HG03060 (cell line): ENCODE measurements around the gene KRTAP16-1.
"Not testable (repeated sequence)": the region's sequence is repeated elsewhere in the genome, so short reads cannot be mapped to it uniquely, and the experiment has no call there.

Experiments
- ATAC-seq: cut with Tn5 transposase; IDR thresholded peaks from one replicate; pipeline ENCODE4 v1.9.1; 2021; ENCODE audit warnings: low read depth, moderate number of reproducible peaks; ENCODE audit not compliant: unreplicated experiment

Gene KRTAP16-1, protein sequence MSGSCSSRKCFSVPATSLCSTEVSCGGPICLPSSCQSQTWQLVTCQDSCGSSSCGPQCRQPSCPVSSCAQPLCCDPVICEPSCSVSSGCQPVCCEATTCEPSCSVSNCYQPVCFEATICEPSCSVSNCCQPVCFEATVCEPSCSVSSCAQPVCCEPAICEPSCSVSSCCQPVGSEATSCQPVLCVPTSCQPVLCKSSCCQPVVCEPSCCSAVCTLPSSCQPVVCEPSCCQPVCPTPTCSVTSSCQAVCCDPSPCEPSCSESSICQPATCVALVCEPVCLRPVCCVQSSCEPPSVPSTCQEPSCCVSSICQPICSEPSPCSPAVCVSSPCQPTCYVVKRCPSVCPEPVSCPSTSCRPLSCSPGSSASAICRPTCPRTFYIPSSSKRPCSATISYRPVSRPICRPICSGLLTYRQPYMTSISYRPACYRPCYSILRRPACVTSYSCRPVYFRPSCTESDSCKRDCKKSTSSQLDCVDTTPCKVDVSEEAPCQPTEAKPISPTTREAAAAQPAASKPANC

DNA sequence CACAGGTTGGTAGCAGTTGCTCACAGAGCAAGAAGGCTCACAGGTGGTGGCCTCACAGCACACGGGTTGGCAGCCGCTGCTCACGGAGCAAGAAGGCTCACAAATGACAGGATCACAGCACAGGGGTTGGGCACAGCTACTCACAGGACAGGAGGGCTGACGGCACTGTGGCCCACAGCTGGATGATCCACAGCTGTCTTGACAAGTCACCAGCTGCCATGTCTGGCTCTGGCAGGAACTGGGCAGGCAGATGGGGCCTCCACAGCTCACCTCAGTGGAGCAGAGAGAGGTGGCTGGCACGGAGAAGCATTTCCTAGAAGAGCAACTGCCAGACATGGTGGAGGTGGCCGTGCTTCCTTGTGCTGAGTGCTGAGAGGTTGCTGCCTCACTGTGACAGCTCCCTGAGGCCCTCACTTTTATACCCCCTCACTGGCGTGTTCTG is at the start of gene KRTAP16-1:
Gene KRTAP16-1, minus strand, starts transcription at position 392 of the 442 bp plus-strand sequence. Its CDS starts 56 bp downstream, at position 336.
- ATAC-seq, result no peak

DNA sequence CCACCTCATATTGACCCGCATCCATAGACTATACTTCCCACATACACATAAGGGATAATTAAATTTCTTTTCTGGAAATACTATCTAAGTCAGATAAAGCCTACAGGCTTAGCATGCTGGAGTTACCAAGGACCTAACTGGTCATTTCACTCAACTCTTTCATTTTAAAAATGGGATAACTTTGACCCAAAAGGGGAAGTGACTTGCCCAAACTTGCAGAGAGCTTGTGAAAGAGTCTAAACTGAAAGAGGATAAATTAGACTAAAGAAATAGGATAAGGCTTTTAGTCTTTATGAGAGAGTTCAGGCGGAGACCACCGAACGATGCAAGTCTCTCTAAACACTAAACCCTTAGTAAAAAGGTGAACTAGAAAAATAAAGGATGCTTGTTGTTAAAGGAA is 45.4 kb upstream of the KRTAP16-1 start:
- ATAC-seq, result no peak

DNA sequence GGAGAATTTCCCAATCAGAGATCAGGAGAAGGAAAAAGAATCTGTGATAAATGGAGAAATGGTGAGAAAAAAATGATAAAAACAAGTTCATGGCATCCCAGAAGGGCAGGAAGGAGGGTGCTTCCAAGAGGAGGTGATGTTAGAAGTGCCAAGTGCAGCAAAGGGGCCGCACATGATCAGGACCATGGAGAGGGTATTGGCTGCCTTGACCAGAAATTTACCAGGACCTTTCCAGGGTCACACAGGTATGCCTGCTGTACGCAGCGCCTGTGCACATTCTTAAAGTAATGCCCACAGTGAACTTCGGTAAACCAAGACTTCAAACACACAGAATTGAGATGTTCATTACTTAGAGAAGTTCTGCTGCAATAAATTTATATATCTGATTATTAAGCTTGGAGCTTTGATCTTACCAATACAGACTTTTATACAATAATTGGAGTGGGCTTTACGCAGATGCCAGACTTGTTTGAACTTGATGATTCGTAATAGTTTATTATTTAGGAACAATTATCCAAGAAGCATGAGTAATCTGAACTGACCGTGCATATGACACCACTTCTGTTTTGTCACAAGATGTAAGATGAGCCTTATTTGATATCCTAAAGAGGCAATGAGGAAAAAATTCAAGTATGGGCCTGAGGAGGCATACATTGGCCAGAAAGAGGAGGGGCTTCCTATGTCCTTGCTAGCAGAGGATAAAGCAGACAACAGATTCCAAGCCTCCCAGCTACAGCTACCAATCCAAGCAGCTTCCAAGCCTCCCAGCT is 43.7 kb upstream of the KRTAP16-1 start:
- no peak for ATAC-seq

DNA sequence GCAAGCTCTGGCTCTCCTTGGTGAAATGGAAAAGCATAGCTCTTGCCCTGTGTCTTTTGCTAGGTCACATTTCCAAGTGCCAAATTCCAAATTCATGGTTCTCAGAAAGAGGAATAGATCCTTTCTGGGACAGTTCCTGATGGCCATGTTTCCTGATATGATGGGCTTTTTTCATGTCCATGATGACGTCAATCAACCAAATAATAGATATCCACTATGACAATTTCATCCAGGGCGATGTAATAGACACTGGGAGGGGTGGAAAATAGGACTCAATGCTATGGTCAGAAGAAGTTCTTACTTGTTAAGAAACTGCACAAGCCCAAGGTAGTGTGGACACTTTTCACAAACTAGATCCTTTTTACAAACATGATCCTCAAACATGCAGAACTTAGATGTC is 42.1 kb upstream of the KRTAP16-1 start:
- no peak for ATAC-seq

DNA sequence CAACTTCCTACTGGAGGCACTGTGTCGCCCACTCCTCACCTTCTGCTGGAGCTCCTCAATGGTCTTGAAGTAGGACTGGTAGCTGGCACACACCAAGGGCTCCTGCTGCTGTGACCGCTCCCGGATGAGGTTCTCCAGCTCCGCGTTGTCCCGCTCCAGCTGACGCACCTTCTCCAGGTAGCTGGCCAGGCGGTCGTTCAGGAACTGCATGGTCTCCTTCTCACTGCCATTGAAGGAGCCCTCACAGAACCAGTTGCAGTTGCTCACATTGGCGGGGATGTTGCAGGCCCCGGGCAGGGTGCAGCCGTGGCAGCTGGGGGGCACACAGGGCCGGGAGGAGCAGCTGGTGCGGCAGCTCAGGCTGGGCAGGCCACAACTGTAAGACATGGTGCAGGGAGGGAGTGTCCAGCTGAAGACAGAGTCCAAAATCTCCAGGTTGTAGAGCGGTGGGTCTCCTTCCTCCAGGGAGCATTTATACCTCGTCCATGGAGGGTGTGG is 41.3 kb upstream of the KRTAP16-1 start, which contains the start of gene KRT33A:
Gene KRT33A, minus strand, starts transcription at position 448 of the 498 bp plus-strand sequence. Its CDS starts 61 bp downstream, at position 387.
- ATAC-seq, result not testable (repeated sequence)

DNA sequence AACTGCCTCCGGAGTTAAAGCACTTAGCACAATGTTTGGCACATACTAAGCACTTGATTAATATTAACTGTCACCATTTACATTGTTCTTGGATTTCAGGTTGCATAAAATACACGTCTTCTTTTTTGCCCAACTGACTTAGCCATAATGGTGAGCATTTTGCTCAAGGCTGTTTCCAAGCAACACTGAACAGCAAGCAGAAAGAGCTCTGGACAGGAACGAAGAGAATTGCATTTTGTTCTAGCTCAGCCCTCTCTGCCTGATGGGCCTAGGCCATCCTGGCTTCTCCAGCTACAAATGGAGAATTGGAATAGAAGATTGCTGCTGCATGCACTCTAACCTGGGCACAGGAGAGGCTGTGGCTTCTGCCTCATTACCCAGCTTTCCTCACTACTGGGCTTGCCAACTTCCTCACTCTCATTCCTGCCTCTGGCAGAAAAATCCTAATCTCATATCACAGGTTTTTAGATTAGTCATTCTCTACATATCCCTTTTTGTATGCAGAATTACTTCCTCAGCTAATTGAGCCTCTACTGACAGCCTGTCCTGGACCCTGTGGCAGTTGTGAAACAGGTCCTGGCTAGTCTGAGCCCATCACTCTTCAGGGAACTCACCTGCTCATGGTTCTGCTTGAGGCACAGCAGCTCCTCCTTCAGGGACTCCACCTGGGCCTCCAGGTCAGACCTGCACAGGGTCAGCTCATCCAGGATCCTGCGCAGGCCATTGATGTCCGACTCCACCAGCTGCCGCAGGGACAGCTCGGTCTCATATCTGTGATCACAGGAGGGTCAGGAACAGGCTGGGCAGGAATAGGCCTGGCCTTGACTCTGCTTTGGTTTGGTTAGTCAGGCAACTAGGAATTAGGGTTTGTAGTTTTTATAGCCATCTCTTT is 39.0 kb upstream of the KRTAP16-1 start:
- ATAC-seq, result no peak

DNA sequence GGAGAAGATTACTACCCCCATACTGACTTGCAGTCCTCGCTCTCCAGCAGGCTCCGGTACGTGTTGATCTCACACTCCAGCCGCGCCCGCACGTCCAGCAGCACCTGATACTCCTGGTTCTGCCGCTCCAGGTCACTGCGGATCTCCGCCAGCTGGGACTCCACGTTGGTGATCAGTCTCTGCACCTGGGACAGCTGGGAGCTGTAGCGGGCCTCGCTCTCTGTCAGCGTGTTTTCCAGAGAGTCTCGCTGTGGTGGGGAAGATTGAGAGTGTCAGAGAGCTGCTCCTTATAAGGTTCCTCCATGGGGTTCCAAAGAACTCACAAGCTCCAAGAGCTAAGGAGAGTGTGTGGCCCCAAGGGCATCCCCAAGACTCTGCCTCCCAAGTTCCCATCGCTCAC is 37.3 kb upstream of the KRTAP16-1 start:
- ATAC-seq, result not testable (repeated sequence)

DNA sequence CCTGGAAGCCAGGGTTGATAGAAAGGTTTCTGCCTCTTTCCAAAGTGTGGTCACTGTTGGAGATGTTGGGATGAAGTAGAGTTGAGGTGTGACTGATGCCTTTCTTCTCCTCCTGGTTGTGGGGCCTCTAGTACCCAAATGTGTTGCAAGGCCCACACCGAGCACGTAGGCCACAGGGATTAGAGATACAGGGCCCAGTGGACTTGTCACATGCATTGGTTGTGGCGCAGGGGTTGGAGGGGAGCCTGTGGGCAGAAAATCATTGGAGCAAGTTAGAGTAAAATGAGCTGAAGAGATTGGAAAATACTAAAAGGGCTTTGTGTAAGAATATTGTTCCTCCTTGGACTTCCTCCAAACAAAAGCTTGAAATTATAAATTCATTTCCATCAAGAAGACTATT is 36.9 kb upstream of the KRTAP16-1 start:
- no peak for ATAC-seq

DNA sequence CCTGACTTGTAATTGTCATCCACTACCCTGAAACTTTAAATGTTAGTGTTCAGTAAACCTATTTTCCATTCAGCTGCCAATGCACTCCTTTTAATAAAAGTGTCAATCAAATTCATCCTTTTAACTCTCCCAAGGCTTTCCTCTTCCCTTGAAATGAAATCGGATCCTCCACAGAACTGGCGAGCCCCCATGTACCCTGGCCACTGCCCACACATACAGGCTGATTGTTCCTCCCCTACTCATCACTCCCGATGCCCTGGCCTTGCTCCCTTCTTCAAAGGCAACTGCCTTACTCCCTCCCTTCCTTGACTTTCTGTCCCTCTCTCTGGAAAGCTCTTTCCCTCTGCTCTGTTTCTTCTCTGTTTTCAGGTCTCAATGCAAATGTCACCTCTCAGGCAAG is 33.9 kb upstream of the KRTAP16-1 start:
- no peak for ATAC-seq

DNA sequence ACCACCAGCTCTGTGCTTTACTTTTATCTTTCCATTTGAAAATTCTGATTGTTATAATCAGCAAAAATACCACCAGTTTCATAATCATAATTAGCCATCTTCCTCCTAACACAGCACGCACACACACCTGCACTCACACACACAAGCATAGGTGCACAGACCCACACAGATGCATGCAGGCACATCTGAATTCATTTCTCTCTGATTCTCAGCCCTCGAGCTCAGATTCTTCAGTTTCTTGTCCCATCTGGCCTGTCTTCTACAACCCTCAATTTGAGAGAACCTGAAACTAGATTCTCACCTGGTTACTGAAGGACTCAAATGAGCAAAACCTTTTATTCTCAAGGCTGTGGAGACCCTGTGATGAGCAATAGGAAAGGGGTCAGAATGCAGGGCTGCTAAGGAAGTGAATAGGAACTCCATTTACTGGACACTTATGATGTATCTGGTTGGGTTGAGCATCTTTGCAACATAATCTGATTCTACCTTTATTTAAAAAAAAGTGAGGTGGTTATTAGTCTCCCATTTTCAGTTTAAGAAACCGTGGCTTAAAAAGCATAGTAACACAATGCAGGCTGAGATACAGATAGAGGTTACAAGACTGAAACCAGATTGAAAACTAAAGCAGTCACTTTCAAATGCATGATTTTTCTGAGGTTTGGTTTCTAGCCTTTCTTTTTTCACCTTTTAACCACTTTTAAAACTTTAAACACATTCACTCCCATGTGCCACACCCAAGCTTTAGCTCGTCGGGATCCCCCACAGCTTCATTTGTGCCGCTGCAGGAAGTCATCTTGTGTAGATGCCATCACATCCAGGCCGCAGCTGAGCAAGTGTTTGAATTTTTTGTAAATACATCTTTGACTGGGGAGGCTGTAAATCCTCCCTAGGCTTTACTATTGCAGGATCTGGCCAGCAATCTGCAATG is 32.1 kb upstream of the KRTAP16-1 start:
- ATAC-seq, result no peak

DNA sequence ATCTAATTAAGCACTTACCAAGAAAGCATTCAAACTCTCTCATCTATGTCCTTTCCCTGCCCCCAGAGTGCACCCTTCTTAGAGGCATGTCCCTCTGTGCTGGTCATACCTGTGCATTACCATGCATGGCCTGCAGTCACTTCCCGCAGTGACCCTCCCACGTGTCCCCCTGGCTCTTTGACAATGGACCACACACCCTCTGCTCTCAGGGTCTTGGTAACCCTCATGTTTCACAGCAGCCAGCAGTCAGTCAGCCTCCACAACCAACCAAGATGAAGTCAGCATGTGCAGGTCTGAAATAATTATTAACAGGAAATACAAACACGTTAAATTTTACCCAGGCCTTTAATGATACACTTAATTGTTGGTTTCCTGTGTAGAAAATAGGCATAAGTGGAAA is 31.4 kb upstream of the KRTAP16-1 start:
- no peak for ATAC-seq

DNA sequence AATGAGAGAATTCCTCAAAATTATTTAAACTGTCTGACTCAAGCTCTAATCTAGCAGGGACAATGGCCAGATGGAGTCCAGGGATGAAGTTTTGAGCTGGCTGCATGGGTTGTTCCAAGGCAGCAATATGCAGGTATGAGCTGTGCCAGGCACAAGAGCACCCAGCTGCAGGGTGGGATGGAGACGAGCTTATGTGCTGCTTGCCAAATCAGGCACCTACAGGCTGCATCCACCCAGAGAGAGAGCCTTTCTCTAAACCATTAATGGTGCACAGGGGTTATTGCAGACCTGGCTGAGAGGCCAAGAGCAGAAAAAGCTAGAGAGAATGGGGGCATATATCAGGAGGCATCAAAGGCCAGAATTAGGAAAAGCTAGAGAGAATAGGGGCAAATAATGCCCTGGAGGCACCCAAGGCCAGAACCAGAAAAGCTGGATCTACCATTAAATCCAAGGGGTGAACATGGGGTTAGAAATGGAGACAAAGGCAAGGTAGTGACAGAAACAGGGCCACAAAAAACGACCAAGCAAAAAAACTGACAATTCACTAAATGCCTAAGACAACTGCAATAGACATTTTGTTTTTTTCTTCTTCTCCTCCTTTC is 30.6 kb upstream of the KRTAP16-1 start:
- ATAC-seq, result no peak

DNA sequence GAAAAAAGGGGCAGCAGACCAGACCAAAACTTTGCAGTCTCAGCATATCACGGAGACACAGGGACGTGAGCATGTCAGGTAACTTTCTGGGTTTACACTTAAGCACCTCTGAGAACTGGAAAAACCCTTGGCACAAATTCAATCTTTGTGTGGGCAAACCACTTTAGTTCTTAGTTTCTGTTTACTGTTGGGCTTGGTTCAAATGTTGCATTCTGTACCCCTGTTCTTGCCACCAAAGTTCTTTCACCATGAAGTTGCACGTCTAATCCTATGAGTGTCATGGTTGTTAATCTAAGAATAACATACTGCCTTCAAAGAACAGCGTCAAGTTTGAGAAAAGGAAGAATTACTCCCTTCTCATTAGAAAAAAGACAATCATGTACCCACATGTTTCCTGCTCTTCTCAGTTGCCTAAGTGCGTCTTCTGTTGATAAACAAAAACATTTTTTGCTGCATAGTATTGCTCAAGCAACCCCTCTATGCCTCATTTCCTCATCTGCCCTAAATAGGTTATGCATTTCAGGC is 29.9 kb upstream of the KRTAP16-1 start:
- ATAC-seq, result no peak

DNA sequence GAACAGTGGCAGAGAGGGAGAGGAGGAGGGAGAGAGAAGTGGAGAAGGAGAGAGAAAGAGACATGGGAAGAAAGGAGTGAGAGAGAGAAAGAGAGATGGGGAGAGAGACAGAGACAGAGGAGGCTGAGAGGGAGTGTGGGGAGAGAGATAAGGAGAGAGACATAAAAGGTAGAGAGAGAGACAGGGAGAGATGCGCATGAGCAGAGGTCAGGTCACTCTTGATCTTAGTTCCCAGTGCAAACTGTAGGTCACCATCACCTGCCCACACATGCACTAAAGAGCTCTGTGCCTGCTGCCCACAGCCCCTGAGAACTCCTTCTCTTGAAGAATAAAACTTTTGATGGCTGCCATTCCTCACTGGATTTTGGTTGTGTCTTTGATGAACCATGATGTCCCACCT is 26.6 kb upstream of the KRTAP16-1 start:
- no peak for ATAC-seq

DNA sequence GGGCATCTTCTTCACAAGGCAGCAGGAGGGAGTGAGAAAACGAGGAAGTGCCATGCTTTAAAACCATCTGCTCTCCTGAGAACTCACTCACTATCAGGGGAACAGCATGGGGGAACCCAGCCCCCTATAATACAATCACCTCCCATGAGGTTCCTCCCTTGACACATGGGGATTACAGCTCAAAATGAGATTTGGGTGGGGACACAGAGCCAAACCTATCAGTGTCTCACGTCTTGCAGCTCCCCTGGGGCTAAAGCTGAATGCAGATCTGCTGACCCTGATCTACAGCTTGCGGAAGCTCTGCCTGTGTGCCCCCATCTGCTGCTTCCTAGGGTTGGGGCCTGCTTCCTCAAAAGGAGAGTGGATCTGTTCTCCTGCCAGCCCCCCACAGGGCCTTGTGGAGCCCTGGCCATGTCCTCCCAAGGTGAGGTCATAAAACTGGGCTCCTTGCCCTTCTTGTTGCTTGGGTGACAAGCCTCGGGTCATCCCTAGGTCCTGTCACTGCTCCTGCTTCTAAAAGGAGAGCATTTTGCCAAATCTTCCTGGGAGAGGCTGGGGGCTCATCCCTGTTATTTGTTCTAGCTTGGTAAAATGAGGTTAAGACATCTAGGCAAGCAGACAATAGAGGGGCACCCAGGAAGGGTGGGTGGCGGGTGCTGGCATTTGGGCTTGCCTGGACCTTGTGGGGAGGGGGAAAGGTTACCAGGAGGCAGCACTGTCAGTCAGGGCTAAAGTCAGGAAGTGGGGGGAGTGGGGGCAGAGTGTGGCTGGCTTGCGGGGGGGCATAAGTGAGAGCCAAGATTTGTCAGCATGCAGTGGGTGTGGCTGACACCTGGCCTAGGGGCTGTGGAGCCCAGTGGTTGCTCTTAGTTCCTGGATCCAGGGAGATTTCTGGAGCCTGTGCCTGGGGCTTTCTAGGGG is 25.5 kb upstream of the KRTAP16-1 start:
- ATAC-seq, result no peak

DNA sequence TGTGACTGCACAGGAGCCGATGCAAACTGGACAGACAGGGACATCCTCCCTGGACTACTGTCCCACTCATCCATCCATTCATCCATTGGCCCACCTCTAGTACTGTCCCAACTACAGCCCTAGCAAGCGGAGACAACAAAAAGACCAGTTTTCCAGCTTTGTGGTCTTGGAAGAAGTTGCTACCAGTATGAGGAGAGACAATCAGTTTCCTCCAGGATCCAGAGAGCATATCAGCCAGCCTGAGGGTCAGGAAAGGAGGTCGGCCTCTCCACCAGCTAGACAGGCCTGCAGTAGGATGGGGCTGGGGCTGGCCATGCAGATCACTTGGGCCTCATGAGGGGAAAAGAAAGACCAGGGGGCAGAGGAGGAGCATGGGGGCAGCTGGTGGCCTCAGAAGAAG is 24.7 kb upstream of the KRTAP16-1 start:
- no peak for ATAC-seq

DNA sequence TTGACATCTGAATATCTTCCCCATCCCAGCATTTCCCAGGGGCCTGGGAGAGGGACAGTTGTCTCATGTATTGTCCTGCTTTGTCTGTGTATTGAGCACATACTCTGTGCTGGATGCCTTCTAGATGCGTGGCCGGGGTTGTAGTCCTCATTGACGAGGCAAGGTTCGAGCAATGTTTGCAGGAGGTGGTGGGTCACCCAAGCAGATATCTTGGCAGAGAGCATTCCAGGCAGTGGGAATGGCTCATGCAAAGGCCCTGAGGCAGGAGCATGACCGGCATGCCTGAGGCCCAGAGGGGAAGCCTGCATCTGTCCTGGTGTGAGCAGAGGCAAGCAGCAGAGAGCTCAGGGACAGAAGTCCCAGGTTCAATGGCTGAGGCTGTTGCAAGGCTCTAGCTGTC is 24.0 kb upstream of the KRTAP16-1 start:
- ATAC-seq, result no peak
